GM20431 (cell line): ENCODE measurements around the gene DKK2.

Experiments
- in situ Hi-C: fragments of 300-500 bp; cut with MseI, MboI; formaldehyde crosslinking; loops from one replicate; pipeline ENCODE4 v1.15.0; 2020; ENCODE audit warnings: low sequenced_read_pairs; ENCODE audit not compliant: unreplicated experiment

DKK2 gene

GRCh38 chr4:107035819-107036583, at the start of gene DKK2:
Gene DKK2, minus strand, starts transcription at chr4:107036313. Its CDS starts 722 bp downstream, at chr4:107035591.
- in situ Hi-C loops: no loop called here

GRCh38 chr4:107077192-107077591, 41.1 kb upstream of the DKK2 start:
- in situ Hi-C loops: no loop called here

GRCh38 chr4:107072836-107073736, 37.0 kb upstream of the DKK2 start:
- in situ Hi-C loops: no loop called here

- in situ Hi-C loops: no loop called here
Observed at GRCh38 chr4:107071108-107071507, 35.0 kb upstream of the DKK2 start.

GRCh38 chr4:107069049-107069448, 32.9 kb upstream of the DKK2 start:
- in situ Hi-C loops: no loop called here

- in situ Hi-C loops: no loop called here
Observed at GRCh38 chr4:107068116-107068515, 32.0 kb upstream of the DKK2 start.

- in situ Hi-C loops: no loop called here
Observed at GRCh38 chr4:107066621-107067020, 30.5 kb upstream of the DKK2 start.

GRCh38 chr4:107065201-107065600, 29.1 kb upstream of the DKK2 start:
- in situ Hi-C loops: no loop called here

- in situ Hi-C loops: no loop called here
Observed at GRCh38 chr4:107060388-107060787, 24.3 kb upstream of the DKK2 start.

- in situ Hi-C loops: no loop called here
Observed at GRCh38 chr4:107058828-107059227, 22.7 kb upstream of the DKK2 start.

- in situ Hi-C loops: no loop called here
Observed at GRCh38 chr4:107050525-107051135, 14.5 kb upstream of the DKK2 start.

GRCh38 chr4:107046261-107046660, 10.1 kb upstream of the DKK2 start:
- in situ Hi-C loops: no loop called here

GRCh38 chr4:107044170-107044569, 8.1 kb upstream of the DKK2 start:
- in situ Hi-C loops: no loop called here

GRCh38 chr4:107037199-107037584, 1.1 kb upstream of the DKK2 start:
- in situ Hi-C loops: no loop called here

- in situ Hi-C loops: no loop called here
Observed at GRCh38 chr4:107036584-107037198, 578 bp upstream of the DKK2 start.

- in situ Hi-C loops: no loop called here
Observed at GRCh38 chr4:107034996-107035818, 906 bp downstream of the DKK2 start.

- in situ Hi-C loops: no loop called here
Observed at GRCh38 chr4:107034091-107034995, 1.8 kb downstream of the DKK2 start.

GRCh38 chr4:107027379-107027778, 8.7 kb downstream of the DKK2 start:
- in situ Hi-C loops: no loop called here

- in situ Hi-C loops: no loop called here
Observed at GRCh38 chr4:107018344-107018735, 17.8 kb downstream of the DKK2 start.
